ENCODE measurements around the gene SLC15A3.

DNA sequence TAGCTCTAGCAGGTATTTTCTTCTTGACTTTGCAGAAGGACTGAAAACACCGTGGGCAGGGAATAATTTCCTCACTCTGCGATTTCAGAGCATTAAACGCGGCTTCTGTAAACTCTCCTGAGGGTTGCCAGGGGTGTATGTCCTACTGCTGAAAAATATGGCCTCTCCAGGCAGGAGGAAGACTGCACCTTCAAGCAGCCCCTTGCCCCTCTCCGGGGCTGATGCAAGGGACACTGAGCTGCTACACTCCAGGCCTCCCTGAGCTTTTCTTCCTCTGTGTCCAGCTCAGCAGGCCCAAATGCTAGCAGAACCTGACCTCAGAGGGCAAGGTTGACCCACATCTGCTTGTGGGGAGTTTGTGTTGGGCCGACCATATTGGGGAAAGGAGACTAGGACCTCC lies 21.7 kb upstream of the SLC15A3 start:
- TF ChIP-seq, protein P1, sequence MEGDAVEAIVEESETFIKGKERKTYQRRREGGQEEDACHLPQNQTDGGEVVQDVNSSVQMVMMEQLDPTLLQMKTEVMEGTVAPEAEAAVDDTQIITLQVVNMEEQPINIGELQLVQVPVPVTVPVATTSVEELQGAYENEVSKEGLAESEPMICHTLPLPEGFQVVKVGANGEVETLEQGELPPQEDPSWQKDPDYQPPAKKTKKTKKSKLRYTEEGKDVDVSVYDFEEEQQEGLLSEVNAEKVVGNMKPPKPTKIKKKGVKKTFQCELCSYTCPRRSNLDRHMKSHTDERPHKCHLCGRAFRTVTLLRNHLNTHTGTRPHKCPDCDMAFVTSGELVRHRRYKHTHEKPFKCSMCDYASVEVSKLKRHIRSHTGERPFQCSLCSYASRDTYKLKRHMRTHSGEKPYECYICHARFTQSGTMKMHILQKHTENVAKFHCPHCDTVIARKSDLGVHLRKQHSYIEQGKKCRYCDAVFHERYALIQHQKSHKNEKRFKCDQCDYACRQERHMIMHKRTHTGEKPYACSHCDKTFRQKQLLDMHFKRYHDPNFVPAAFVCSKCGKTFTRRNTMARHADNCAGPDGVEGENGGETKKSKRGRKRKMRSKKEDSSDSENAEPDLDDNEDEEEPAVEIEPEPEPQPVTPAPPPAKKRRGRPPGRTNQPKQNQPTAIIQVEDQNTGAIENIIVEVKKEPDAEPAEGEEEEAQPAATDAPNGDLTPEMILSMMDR (IDR thresholded peaks at IDR 0.05 in 8 of 11, conservative IDR thresholded peaks at IDR 0.05 in 3 of 11), result no peak
- TF ChIP-seq POLR2AphosphoS5 (IDR thresholded peaks at IDR 0.05), result no peak
